Mesenteric fat pad (tissue), 1 donor: ENCODE measurements around the gene BARHL1. TPM values are rescaled to one million over a fixed set of nuclear protein-coding genes. Genes with fewer than 3 reads are reported as not detected.

Experiments
- DNase-seq: peaks from one replicate; pipeline ENCODE4 v3.0.0-alpha.2; 2020; ENCODE audit warnings: low spot score
- total RNA-seq: library from RNA; stranded (reverse); fragmentation: NEBNext Ultra II Directional; extraction: Animal tissue kit (Norgen Biotek cat#: 25700); gene quantifications from one replicate; pipeline ENCODE4 v1.2.1, GENCODE V29; 2021
- donor health status: DM: yes; HTN: yes; CAD: no.

The BARHL1 gene
- total RNA-seq, 1 donor from 2014 or later, result not detected

DNA sequence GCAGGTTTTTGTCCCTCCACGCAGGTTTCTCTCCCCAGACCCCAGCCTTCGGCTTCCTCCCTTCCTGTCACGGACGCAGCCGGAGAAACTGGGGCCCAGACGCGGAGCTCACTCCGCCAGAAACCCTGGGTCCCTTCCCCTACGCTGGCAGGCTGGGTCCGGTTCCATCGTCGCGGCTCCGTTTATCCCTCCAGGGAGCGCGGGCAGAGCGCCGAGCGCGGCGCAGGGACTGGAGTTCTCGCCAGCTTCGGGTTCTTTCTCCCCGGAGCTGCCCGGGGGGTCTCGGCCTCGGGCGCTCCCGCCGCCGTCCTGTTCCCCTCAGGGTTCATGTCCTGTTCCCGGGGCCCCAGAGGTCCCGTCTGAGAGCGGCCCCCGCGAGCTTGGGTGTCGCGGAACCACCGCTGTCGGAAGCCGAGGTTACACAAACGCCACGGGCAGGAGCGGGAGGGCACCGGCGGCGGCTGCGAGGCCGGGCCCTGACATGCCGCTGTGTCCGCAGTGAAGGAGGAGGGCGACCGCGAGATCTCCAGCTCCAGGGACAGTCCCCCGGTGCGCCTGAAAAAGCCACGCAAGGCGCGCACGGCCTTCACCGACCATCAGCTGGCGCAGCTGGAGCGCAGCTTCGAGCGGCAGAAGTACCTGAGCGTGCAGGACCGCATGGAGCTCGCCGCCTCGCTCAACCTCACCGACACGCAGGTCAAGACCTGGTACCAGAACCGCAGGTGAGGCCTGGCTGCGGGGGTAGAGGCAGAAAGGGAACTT lies 4.6 kb downstream of the BARHL1 start:
- no peak for DNase-seq

DNA sequence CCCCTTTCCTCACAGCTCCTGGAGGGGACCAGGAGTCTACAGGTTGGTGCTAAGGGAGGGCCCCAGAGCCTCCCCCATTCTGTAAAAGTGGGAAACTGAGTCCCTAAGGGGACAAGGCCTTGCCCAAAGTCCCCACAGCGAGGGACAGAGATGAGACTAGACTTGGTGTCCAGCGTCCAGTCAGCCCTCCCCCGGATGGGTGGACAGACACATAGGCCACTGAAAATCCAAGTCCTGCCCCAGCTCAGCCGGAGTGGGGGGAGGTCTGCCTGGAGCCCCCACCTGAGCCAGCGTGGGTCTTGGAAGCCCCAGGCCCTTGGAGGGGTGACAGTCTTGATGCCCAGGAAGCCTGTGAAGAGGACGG lies 5.2 kb downstream of the BARHL1 start:
- DNase-seq, result no peak

DNA sequence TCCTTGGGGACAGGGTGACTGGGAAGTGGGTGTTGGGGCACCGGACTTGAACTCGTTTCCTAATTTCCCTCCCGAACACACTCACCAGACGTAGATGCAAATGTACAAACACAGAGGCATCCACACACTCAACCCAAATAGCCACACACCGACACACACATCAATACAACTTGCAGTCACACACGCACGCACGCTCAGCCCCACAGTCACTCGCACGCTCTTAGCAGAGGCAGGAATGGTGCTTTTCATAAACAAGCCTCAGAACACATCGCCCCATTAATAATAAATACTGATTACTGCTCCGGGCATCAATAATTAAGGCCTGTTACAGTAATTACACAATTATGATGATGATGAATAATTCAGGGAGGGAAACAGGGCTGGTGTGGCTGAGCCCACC lies 5.7 kb downstream of the BARHL1 start:
- no peak for DNase-seq

DNA sequence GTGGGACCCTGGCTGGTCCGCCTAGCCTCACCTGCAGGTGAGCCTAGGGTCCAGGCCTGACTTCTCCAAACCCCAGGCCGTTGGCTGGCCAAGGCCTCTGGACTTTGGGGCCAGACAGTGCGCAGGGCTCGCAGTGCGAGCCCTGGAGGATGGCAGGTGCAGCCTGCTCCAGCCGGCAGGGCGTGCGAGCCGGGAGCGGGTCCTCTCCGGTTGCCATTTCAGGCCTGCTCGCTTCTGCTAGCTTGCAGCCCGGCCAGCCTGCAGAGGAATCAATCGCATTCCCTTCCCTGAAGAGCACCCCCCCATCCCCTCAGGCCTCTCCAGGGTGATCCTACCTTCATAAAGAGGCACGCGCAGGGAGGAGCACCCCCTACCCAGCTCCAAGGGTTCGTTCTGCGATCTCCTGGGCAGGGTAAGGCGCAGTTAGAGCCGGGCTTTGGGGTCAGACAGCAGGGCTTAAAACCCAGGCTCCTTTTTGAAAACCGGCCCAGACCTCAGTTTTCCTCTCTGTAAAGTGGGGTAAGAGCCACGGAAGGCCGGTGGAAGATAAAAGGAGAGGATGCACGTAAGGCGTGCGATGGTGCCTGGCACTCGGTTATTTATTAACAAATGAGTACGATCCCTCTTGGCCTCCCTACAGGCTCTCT lies 6.2 kb downstream of the BARHL1 start:
- no peak for DNase-seq

DNA sequence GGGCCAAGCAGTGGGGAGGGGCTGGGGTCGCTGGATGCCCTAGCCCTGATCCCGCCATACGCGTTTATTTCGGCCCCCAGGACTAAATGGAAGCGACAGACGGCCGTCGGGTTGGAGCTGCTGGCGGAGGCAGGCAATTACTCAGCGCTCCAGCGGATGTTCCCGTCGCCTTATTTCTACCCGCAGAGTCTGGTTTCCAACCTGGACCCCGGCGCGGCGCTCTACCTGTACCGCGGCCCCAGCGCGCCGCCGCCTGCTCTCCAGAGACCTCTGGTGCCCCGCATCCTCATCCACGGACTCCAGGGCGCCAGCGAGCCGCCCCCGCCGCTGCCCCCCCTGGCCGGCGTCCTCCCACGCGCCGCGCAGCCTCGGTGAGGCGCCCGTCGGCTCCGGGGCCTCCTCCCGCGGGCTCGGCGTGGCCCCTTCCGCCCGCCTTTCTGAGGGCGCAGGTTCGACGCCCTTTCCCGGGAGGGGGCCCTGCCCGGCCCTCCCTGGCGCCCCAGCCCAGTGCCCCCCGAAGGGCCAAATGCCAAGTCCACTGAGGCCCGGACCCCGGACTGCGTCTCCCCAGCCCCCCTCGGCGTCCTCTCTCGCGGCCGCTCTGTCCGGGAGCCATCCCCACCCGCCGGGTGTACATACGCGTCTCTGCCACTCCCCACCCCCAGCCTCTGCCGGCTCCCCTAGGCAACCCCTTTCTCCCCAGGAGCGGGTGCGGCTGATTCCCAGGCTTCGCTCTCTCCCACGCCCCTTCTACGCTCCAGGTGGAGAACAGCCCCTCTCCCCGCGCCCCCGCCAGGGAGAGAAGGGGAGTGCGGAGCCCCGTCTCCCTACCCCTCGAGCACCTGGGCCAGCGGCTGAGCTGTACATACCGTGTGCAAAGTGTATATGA lies 7.0 kb downstream of the BARHL1 start:
- DNase-seq, result no peak

DNA sequence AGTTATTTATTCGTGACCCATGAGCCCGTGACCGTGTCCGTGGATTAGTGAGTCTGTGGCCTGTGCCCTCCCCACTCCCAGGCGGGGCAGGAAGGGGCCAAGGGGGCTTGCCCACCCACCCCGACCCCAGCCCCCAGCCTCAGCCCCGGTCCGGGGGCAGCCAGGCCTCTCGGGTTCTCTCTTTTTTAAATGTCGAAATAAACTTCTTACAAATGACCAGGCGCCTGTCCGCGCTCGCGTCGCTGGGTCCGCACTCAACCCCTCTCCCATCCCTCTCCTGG lies 7.6 kb downstream of the BARHL1 start:
- no peak for DNase-seq

DNA sequence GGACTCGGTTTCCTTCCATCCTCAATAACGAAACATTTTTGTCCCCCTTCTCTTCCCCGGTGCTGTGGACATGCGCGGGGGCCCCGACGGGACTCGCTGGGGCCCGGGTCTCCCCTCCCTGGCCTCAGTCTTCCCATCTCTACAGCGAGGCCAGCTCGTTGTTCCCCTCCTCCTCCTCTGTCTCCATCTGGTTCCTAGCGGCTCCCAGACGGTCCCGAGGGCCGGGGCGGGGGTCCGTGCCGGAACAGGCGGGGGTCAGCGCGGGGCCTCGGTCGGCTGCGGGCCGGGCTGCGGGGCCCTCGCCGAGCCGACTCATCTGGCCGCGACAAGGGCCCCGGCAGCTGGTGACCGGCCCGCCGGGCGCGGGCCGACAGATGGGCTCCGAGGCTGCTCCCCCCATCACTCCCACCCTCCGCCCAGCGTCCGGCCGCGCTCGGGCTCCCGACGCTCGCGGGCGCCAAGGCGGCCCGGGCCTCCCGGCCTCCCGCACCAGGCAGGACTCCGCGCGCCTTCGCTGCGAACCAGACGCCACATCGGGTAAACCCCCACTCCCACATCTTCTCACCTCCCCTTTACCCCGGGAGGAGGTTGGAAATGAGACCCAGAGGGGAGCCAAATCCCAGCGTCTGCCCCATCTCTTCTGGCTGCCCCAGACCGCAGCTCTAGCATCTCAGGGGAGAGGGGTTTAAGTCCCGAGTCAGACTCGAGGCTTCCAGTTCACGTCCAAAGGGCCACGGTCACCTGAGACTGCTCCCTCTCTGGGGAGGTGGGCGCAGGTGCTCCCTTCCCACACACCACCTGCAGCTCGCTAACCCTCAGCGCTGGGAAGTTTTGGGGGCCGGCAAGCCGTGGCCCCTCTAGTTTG lies 8.1 kb downstream of the BARHL1 start:
- DNase-seq, result no peak

DNA sequence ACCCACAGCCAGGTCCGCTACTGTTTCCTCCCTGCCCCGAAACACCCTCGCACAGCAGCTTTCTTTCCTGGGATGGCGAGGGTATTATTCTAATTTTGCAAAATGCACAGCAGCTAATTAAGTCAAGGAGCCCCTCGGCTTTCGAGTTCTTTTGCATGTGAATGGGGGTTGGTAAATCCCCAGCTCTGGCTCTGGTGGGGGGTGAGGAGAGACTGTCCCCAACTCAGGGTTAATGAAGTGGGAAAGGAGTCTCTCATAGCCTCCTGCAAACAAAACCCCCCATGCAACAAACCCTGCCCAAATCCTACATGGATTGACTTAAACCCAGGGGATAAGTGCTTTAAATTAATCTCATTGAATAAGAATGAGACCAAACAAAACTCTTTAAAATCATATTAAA lies 8.8 kb downstream of the BARHL1 start:
- no peak for DNase-seq

DNA sequence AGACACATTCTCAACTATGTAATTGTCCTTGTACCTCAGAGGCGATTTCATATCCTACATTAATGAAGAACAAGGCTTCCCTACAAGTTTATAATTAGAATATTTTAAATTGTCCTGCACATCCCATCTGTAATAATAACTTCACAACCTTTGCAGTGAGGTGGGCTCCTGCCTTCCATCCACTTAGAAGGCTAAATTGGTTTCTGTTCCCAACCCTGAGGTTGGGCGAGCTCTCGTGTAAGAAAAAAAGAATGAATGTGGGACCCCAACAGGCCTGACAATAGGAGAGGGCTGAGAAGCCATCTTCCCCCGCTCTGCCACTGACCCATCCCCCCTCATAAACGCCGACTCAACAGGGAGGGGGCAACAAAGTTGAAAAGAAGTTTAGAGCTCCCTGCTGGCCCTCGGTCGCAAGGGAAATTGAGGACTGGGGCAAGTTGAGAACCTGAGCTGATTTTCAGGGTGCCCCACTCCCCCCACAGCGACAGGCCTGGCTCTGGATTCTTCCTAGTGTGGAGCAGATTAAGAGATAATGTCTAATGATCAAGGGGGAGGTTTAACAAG lies 9.4 kb downstream of the BARHL1 start:
- DNase-seq, result no peak

DNA sequence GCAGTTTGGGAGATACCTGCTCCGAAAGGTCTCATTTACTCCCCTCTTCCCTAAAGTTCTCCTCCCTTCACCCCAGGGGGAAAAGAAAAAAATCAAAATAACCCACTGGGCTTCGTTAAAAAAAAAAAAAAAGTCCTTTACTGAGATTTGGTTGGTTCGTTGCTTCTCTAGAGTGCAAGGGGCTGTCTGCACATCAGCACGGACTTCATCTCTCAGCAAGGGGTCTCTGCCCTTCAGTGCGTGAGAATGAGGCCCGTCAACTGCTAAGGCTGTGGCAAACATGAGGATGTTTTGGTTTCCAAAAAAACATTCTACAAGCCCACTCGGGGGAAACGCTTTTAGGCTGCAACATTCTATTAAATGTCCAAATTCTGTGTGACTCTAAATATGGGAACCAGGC lies 10.0 kb downstream of the BARHL1 start:
- DNase-seq, result no peak

DNA sequence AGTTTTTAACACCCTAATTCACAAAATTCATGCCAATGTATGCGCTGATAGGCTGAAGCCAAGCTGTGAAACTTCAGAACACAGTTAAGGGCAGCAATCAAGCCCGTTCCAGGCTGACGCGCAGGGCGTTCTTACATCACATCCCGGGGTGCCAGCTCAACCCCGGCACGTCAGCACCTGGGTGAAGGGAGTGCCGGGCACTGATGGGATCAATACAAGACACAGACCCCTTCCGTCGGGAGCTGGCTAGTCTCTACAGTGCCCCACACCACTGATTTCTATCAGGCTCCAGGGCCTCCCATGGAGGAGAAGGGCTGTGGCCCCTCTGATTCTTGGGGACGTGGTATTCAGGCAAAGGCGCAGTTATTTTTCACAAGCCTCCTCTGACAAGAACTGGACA lies 12.0 kb downstream of the BARHL1 start:
- no peak for DNase-seq

DNA sequence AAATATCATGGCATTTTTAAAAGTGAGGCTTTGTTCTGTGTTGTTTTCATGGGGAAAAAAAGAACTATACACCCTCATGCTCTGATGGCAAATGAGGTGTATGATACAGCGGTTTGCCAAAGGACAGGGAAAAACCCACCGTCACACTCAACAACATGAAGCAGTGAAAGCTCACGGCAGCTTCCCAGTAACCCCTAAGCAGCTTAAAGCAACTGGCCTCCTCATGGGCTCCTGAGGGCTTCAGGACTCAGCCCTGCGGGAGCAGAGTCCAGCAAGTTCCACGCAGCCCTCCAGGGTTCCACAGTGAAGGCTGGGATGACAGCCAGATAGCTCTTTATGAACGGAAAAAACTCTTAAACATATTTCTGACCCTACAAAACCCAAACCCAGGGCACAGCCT lies 12.9 kb downstream of the BARHL1 start:
- peak; percentile 37 for DNase-seq

DNA sequence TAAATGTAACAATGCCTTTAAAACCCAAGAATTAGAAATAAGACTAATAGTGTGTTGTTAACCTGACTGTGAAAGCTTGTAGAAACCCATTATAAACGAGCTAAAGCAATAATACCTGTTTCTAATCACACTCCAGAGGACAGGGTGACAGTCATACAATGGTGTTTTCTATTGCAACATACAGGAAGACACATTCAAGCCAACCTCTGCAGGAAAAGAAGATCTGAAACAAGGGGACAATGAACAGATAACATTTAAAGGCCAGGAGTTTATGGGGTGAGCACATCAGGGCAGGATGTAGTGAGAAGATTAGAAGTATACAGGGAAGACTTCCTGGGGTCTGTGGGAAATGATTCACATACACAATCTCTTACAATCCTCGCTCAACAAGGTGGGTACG lies 13.8 kb downstream of the BARHL1 start:
- no peak for DNase-seq

DNA sequence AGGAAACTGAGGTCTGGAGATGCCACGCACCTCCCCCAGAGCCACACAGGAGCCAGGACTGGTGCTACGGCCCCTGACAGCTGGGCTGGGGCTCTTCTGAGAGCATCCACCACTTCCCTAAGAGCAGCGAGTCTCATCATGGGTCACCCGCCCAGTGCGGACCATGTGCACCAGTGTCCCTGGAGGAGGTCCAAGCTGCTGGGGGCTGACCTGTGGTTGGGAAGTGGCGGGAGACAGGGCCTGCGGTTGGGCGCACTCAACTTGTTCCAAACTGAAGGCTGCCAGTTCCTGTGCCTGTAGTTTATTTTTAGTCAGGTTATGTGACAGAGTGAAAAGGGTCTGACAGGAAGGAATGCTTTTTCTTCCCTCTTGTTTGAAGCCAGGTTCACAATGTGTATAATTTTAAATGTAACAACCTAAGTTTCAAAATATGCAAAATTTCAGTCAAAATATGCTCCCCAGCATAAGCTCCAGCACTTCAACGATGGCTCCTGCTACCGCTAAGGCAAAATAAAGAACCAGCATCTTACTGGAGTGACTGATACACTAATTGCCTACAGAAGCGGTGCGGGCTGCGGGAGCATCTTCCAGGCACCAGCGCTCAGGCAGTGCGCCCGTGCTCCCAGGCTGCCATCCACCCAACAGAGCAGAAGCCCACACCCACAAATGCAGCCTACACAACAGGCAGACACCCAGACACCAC lies 14.8 kb downstream of the BARHL1 start:
- peak; percentile 78 for DNase-seq

DNA sequence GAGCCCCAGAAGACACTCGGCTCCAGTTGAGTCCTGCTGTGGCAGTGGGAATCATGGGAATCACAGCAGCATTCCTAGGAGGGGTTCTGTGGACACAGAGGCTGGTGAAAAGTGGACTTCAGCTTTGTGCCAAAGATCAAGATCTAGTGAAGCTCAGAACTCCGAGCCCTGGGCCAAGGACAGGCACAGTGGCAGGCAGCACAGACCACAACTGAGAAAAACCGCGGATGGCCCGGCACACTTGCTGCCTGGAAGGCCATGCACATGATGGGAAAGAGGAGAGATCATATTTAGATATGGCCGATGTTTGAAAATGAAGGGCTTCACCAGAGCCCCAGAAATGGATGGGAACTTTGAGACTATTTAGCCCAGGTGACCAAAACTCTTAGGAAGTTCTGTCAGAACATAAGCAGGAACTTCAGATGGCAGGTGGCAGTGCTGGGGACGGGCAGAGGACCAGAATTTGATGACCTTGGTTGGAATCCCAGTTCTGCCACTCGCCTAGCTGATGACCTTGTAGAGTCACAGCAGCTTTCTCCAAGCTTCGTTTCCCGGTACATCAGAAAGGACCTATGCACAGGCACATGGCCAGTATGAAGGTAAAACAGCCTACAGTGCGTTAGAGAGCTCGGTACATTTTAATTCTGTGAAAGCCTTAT lies 18.0 kb downstream of the BARHL1 start:
- DNase-seq, result peak; percentile 82

DNA sequence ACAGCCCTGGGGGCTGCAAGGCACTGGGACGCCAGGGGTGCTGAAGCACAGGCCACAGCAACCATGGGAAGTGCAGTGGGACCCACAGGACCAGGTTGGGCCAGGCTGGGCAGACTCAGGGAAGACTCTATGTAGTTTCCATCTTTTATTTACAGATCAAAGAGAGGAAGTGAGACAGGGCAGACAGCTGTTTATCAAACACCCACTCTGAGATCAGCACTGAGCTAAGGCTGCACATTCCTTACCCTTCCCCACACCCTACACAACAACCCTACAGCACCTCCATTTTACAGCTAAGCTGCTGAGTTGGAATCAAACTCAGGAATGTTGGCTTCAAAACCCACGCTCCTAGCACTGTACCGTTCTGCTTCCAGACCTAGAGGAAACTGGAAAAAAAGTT lies 19.8 kb downstream of the BARHL1 start:
- DNase-seq, result no peak

DNA sequence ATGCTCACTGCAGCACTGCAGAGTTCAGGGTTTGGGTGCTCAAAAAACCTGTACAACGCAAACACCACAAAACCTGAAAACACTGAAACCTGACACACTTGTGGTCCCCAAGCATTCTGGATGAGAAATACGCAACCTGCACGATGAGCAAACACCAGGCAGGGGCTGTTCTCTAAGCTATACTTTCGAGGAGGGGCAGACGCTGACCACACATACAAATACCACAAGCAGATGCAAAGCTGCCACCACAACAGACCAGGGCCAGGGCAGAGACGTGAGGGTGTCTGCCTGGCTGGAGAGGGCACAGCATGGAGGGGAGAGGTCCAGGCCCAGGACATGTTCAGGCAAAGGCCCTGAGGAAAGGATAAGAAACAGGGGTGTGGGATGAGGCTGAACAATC lies 23.0 kb downstream of the BARHL1 start:
- no peak for DNase-seq

DNA sequence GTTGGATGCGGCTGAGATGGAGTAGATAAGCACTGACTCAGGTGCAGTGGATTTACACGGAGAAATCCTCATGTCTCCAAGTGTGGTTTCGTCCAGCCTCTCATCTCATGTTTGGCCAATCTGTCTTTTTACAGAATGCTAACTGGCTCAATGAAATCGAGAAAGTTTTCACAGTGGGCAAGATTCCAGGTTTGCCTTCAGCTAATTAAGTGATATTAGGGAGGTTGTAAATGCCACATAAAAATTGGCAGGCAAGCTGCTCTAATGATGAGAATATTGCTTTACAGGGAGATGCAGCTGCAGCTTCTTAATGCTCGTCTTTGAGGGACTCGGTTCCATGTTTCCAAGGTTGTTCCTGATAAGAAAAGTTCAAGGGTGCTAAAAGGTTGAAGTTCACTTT lies 23.7 kb downstream of the BARHL1 start:
- DNase-seq, result no peak

DNA sequence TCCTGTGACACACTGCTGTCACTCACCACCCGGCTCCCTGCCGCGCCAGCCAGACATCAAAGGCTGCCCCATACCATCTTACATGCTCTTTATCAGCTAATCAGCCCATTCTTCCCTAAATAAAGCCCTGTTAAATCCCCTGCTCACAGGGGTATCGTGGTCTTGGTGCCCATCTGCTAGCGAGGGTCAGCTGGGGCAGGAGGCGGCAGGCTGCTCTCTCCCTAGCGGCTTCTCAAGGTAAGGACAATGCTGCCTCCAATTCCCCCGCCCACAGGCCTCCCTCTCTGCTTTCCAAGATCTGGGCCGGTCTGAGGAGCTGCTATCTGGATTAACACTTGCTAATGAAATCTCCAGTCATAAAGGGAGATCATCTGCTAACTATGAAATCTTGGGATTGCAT lies 26.8 kb downstream of the BARHL1 start:
- DNase-seq, result no peak

DNA sequence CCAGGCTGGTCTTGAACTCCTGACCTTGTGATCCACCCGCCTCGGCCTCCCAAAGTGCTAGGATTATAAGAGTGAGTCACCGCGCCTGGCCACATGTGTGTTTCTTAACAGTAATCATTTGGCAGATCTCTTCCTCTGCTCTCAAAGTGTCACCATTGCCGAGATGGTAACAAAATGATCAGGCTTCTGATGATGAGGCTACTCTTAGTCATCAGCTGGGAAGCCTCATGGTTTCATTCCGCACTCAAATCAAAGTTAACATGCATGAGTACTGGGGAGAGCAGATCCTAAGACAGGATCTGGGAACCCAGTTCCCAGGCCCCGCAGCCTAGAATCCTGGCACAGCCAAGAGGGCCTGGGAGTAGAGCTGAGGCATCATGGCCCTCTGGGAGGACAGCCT lies 27.4 kb downstream of the BARHL1 start:
- no peak for DNase-seq
